ENCODE measurements around the gene MYLK. TPM values are rescaled to one million over a fixed set of nuclear protein-coding genes. Genes with fewer than 3 reads are reported as not detected.
"Not testable (repeated sequence)": the region's sequence is repeated elsewhere in the genome, so short reads cannot be mapped to it uniquely, and the experiment has no call there.

The MYLK gene
- total and polyA plus RNA-seq, 9 donors = 50.2 to 645 (median 205) TPM

DNA sequence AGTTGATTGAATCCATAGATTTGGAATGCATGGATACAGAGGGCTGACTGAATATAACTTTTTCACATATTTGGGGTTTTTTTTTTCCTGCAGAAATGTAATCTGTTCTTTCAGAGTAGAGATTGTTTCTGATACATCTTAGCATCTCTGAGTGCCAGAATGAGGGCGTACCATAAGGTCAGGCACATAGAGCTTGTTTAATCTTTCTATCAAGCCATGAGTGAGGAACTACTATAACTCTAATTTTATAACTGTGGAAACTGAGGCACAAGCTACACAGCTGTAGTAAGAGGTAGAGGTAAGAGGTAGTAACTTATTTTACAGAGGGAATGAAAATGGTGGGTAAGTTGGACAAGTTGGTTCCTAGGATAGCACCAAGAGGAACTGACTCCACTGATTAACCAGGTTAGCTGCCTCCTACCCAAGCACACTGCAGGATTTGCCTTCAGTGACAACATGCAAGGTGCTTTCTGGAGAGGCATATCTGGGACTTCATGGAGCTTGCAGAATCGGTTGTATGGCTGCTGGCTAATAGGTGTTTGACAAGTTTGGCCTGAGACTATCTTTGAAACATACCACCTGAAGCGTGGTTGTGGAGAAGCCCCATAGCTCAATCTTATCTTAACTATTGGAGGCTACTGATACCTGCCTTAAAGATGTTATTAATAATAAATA is 275.7 kb downstream of the MYLK start:
- Histone ChIP-seq H3K27ac (no peak overlapping the region), H3K9me3 (no peaks in the 10 kb centered on the region)

DNA sequence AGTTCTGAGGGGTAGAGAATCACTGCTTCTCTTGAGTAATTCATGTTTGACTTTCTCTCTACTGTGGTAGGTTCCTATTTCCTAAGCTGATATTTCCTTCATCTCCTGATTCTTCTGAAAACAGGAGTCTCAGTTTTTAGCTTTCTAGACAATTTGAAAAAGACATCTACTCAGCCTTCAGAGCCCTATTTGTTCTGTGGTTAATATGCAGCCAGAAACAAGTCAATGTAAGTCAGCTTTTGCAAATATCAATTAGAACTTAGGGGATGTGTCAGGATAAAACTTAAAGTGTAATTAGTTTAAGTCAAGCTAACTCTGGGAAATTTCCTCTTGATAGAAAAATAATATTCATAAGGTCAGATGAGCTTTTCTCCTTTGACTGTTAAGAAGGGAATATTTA is 277.6 kb downstream of the MYLK start:
- intact Hi-C loops (cut with DNase I) = no loop called here
- Histone ChIP-seq H3K27ac (no peak overlapping the region), H3K4me3 (no peak overlapping the region), H3K27me3 (no peaks in the 10 kb centered on the region), H3K9me3 (no peaks in the 10 kb centered on the region), H3K4me1 (ENCODE audit: insufficient read depth) (peaks cover 4% of the 10 kb centered on the region), H3K36me3 (no peaks in the 10 kb centered on the region)
- TF ChIP-seq POLR2A (IDR thresholded peaks at IDR 0.05) = no peak
- TF ChIP-seq CTCF (IDR thresholded peaks at IDR 0.05) = no peak
- TF ChIP-seq EP300 (IDR thresholded peaks at IDR 0.05) = no peak
- DNase-seq = no peak

More for the DNA sequence above, 275.7 kb downstream of the MYLK start:
- Histone ChIP-seq H3K36me3 (no peaks in the 10 kb centered on the region), H3K27me3 (no peaks in the 10 kb centered on the region), H3K4me1 (ENCODE audit: insufficient read depth) (peaks cover 4% of the 10 kb centered on the region), H3K4me3 (no peak overlapping the region)
- intact Hi-C loops (cut with DNase I) = no loop called here
- DNase-seq = no peak
- WGBS, 3 donors = 53 to 74% (median 67%) methylated on average over 3 of the region's 3 CpGs
- no peak for TF ChIP-seq EP300 (IDR thresholded peaks at IDR 0.05)

DNA sequence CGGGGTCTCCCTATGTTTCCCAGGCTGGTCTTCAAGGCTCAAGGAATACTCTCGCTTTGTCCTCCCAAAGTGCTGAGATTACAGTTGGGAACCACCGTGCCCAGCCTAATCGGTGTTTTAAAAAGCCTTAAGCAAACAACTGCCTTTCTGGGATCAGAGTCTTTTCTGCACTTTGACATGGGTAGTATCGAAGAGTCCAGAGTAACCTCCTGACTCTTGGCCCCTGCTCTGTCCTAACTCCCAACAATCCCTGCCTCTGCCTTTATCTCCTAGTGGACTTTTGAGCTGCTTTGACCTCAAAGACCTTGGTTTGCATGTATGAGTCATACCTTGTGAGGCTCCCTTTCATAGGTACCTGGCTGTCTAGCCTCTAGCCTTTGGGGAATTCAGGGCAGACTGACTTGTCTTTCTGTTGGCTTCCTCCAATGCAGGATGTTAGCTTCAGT is 278.3 kb downstream of the MYLK start:
- no peaks in the 10 kb centered on the region for H3K9me3 ChIP-seq
- no peak overlapping the region for H3K27ac ChIP-seq
- intact Hi-C loops (cut with DNase I) = no loop called here
- peaks cover 4% of the 10 kb centered on the region for H3K4me1 ChIP-seq (ENCODE audit: insufficient read depth)
- TF ChIP-seq EP300 (IDR thresholded peaks at IDR 0.05) = no peak
- TF ChIP-seq POLR2A (IDR thresholded peaks at IDR 0.05) = no peak
- no peak for TF ChIP-seq CTCF (IDR thresholded peaks at IDR 0.05)
- WGBS, 3 donors = 91 to 96% (median 92%) methylated on average over 5 of the region's 5 CpGs
- H3K27me3 ChIP-seq = no peaks in the 10 kb centered on the region
- DNase-seq = no peak
- H3K36me3 ChIP-seq = no peaks in the 10 kb centered on the region
- no peak overlapping the region for H3K4me3 ChIP-seq

- DNase-seq; H3K4me1 ChIP-seq (ENCODE audit: insufficient read depth); H3K27me3 ChIP-seq; H3K4me3 ChIP-seq; H3K27ac ChIP-seq; H3K36me3 ChIP-seq; H3K9me3 ChIP-seq; intact Hi-C loops (cut with DNase I): not testable (repeated sequence)
- 45 to 75% (median 75%) methylated on average over 2 of the region's 2 CpGs for WGBS, 3 donors
Measured at GRCh38 chr3:123603153-123603552, 281.0 kb downstream of the MYLK start.

- no peak overlapping the region for H3K27ac ChIP-seq
- no peak for TF ChIP-seq EP300 (IDR thresholded peaks at IDR 0.05)
- no peak for TF ChIP-seq CTCF (IDR thresholded peaks at IDR 0.05)
- TF ChIP-seq POLR2A (IDR thresholded peaks at IDR 0.05) = no peak
- DNase-seq = no peak
- H3K4me1 ChIP-seq (ENCODE audit: insufficient read depth) = no peaks in the 10 kb centered on the region
- H3K27me3 ChIP-seq = no peaks in the 10 kb centered on the region
- intact Hi-C loops (cut with DNase I) = no loop called here
- no peak overlapping the region for H3K4me3 ChIP-seq
- no peaks in the 10 kb centered on the region for H3K36me3 ChIP-seq
- H3K9me3 ChIP-seq = no peaks in the 10 kb centered on the region
- WGBS, 3 donors = 68 to 94% (median 69%) methylated on average over 1 of the region's 1 CpG
Measured at GRCh38 chr3:123602325-123602724, 281.8 kb downstream of the MYLK start.

DNA sequence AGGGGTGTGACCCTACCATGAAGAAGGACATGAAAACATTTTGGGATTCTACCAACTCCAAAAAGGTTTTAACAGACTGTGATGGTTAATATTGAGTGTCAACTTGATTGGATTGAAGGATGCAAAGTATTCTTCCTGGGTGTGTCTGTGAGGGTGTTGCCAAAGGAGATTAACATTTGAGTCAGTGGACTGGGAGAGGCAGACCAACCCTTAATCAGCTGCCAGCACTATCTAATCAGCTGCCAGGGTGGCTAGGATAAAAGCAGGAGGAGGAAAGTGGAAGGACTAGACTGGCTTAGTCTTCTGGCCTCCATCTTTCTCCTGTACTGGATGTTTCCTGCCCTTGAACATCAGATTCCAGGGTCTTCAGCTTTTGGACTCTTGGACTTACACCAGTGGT is 283.3 kb downstream of the MYLK start:
- H3K4me1 ChIP-seq (ENCODE audit: insufficient read depth); H3K27me3 ChIP-seq; H3K9me3 ChIP-seq; intact Hi-C loops (cut with DNase I); H3K4me3 ChIP-seq; H3K36me3 ChIP-seq; DNase-seq; H3K27ac ChIP-seq: not testable (repeated sequence)
